Non-pigmented ciliary epithelial cell (primary cell): ENCODE results near the gene SPATA21.

Experiments used
- DNase-seq: peaks from one replicate; pipeline ENCODE4 v3.0.0-alpha.2; 2010; ENCODE audit warnings: low read depth

Gene SPATA21

GRCh38 chr1:16351456-16351993 lies 85.7 kb downstream of the SPATA21 start:
- no peak for DNase-seq

- no peak for DNase-seq
Observed at GRCh38 chr1:16349847-16350406, 87.3 kb downstream of the SPATA21 start.
